SK-N-SH treated with all-trans-retinoic acid at 6 μM for 48 hours (cell line): ENCODE measurements around the gene TOR2A.

Source experiments
- BACH2 ChIP-seq: fragments of 250-450 bp; sonication (Bioruptor Pico); IDR thresholded peaks from 2 replicates; pipeline ENCODE4 v1.9.0; 2021; ENCODE audit warnings: mild to moderate bottlenecking, borderline replicate concordance
- CREB5 ChIP-seq: fragments of 250-450 bp; sonication (Bioruptor Pico); IDR thresholded peaks from 2 replicates; pipeline ENCODE4 v1.5.1; 2020; ENCODE audit warnings: low read depth, mild to moderate bottlenecking, moderate library complexity
- RARB ChIP-seq: fragments of 250-450 bp; sonication (Bioruptor Pico); IDR thresholded peaks from 2 replicates; pipeline ENCODE4 v1.8.0; 2021; ENCODE audit warnings: mild to moderate bottlenecking, moderate library complexity
- SNAI2 ChIP-seq: fragments of 250-450 bp; sonication (Bioruptor Pico); IDR thresholded peaks from 2 replicates; pipeline ENCODE4 v1.5.0; 2020; ENCODE audit warnings: mild to moderate bottlenecking, moderate library complexity
- TCF4 ChIP-seq: fragments of 250-450 bp; sonication (Bioruptor Pico); IDR thresholded peaks from 2 replicates; pipeline ENCODE4 v1.8.0; 2021; ENCODE audit warnings: mild to moderate bottlenecking, moderate library complexity, borderline replicate concordance
- ZFP3 ChIP-seq: fragments of 250-450 bp; sonication (Bioruptor Pico); IDR thresholded peaks from 2 replicates; pipeline ENCODE4 v1.5.0; 2020; ENCODE audit warnings: mild to moderate bottlenecking, moderate library complexity

- TF ChIP-seq SNAI2 (CRISPR knock-in tag) = no peak
- TF ChIP-seq TCF4 (CRISPR knock-in tag) = no peak
- TF ChIP-seq CREB5 (CRISPR knock-in tag) = no peak
- no peak for TF ChIP-seq ZFP3
- TF ChIP-seq RARB (CRISPR knock-in tag) = no peak
- TF ChIP-seq BACH2 (CRISPR knock-in tag) = no peak
Measured at GRCh38 chr9:127694890-127695720, 40.0 kb downstream of the TOR2A start.
